ENCODE data around the gene CXCL11. TPM values are rescaled to one million over a fixed set of nuclear protein-coding genes. Genes with fewer than 3 reads are reported as not detected.

CXCL11 gene
- total RNA-seq, 1 donor from 2014 or later, result not detected

GRCh38 chr4:76023389-76023788 is 12.5 kb downstream of the CXCL11 start, which contains the start of gene CXCL10:
Gene CXCL10 (minus strand): TSS chr4:76023497. CDS start chr4:76023431, 66 bp downstream.
- no peaks in the 10 kb centered on the region for H3K36me3 Mint-ChIP-seq (ENCODE audit: insufficient read depth)
- peaks cover 4% of the 10 kb centered on the region for H3K27me3 Mint-ChIP-seq
- no peak within 1 kb of the TSS for H3K27ac Mint-ChIP-seq
- H3K9me3 Mint-ChIP-seq (ENCODE audit: low read depth), result no peaks in the 10 kb centered on the region
- no peak for TF ChIP-seq CTCF (IDR thresholded peaks at IDR 0.05; ENCODE audit: unreplicated experiment)
- H3K4me3 Mint-ChIP-seq (ENCODE audit: low read depth), result no peak within 1 kb of the TSS
- no peaks in the 10 kb centered on the region for H3K4me1 Mint-ChIP-seq (ENCODE audit: low read depth)
- DNase-seq (ENCODE audit: low spot score, unreplicated experiment), result no peak

GRCh38 chr4:76022677-76023076 is 13.2 kb downstream of the CXCL11 start:
- Mint-ChIP-seq H3K27ac (no peak overlapping the region), H3K9me3 (ENCODE audit: low read depth) (no peaks in the 10 kb centered on the region), H3K27me3 (peaks cover 2% of the 10 kb centered on the region), H3K4me3 (ENCODE audit: low read depth) (no peak overlapping the region), H3K36me3 (ENCODE audit: insufficient read depth) (no peaks in the 10 kb centered on the region), H3K4me1 (ENCODE audit: low read depth) (no peaks in the 10 kb centered on the region)
- no peak for DNase-seq (ENCODE audit: low spot score, unreplicated experiment)
- TF ChIP-seq CTCF (IDR thresholded peaks at IDR 0.05; ENCODE audit: unreplicated experiment), result no peak

DNA sequence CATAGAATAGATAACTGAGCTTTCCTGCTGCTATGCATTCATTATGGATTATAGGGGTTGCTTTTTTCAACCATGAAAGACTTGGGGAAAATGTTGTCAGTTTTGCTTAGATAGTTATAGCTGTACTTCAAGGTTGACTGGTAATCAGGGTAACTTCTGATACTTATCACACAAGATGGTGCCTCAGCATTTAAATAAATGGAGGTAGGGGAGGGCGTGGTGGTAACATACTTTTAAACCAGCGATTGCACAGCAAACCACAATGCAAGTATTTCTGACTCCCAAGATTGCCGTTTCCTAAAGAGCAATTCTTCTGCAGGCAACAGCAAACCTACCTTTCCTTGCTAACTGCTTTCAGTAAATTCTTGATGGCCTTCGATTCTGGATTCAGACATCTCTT is 13.8 kb downstream of the CXCL11 start:
- no peak for DNase-seq (ENCODE audit: low spot score, unreplicated experiment)
- H3K4me1 Mint-ChIP-seq (ENCODE audit: low read depth), result no peaks in the 10 kb centered on the region
- H3K27ac Mint-ChIP-seq, result no peak overlapping the region
- no peaks in the 10 kb centered on the region for H3K9me3 Mint-ChIP-seq (ENCODE audit: low read depth)
- H3K4me3 Mint-ChIP-seq (ENCODE audit: low read depth), result no peak overlapping the region
- H3K27me3 Mint-ChIP-seq, result peaks cover 2% of the 10 kb centered on the region
- no peak for TF ChIP-seq CTCF (IDR thresholded peaks at IDR 0.05; ENCODE audit: unreplicated experiment)
- no peaks in the 10 kb centered on the region for H3K36me3 Mint-ChIP-seq (ENCODE audit: insufficient read depth)

GRCh38 chr4:76017056-76017686 is 18.7 kb downstream of the CXCL11 start:
- no peak overlapping the region for H3K4me3 Mint-ChIP-seq (ENCODE audit: low read depth)
- TF ChIP-seq CTCF (IDR thresholded peaks at IDR 0.05; ENCODE audit: unreplicated experiment), result no peak
- H3K9me3 Mint-ChIP-seq (ENCODE audit: low read depth), result no peaks in the 10 kb centered on the region
- no peak overlapping the region for H3K27ac Mint-ChIP-seq
- peaks cover 10% of the 10 kb centered on the region for H3K27me3 Mint-ChIP-seq
- H3K4me1 Mint-ChIP-seq (ENCODE audit: low read depth), result peaks cover 4% of the 10 kb centered on the region
- H3K36me3 Mint-ChIP-seq (ENCODE audit: insufficient read depth), result no peaks in the 10 kb centered on the region
- no peak for DNase-seq (ENCODE audit: low spot score, unreplicated experiment)

- Mint-ChIP-seq H3K4me1 (ENCODE audit: low read depth) (peaks cover 4% of the 10 kb centered on the region), H3K27me3 (peaks cover 10% of the 10 kb centered on the region), H3K4me3 (ENCODE audit: low read depth) (no peak overlapping the region), H3K9me3 (ENCODE audit: low read depth) (no peaks in the 10 kb centered on the region), H3K36me3 (ENCODE audit: insufficient read depth) (no peaks in the 10 kb centered on the region), H3K27ac (no peak overlapping the region)
- DNase-seq (ENCODE audit: low spot score, unreplicated experiment), result no peak
- TF ChIP-seq CTCF (IDR thresholded peaks at IDR 0.05; ENCODE audit: unreplicated experiment), result no peak
Observed at GRCh38 chr4:76016393-76016792, 19.5 kb downstream of the CXCL11 start.
